Renal cortex interstitium (tissue), 11 donors: ENCODE results near the gene SPACA6. TPM values are rescaled to one million over a fixed set of nuclear protein-coding genes. Genes with fewer than 3 reads are reported as not detected.
A peak's percentile ranks its signal among the peaks of the same experiment; 100 is the strongest.

Experiments used
- DNase-seq, 11 donors: peaks; one replicate each; pipeline ENCODE4 v3.0.0-alpha.2; 2013; ENCODE audit warnings: low read depth in 9 of 11, low spot score in 4 of 11; ENCODE audit errors: extremely low read depth in 1 of 11
- polyA plus RNA-seq, 3 donors: library from polyadenylated mRNA; unstranded; fragments of 120-200 nt; gene quantifications; one replicate each; pipeline ENCODE4 v1.2.1, GENCODE V29; 2013; ENCODE audit not compliant: insufficient read length in 3 of 3

Gene SPACA6
- polyA plus RNA-seq, 3 donors, result 15.4 to 30.3 (median 18.0) TPM

DNA sequence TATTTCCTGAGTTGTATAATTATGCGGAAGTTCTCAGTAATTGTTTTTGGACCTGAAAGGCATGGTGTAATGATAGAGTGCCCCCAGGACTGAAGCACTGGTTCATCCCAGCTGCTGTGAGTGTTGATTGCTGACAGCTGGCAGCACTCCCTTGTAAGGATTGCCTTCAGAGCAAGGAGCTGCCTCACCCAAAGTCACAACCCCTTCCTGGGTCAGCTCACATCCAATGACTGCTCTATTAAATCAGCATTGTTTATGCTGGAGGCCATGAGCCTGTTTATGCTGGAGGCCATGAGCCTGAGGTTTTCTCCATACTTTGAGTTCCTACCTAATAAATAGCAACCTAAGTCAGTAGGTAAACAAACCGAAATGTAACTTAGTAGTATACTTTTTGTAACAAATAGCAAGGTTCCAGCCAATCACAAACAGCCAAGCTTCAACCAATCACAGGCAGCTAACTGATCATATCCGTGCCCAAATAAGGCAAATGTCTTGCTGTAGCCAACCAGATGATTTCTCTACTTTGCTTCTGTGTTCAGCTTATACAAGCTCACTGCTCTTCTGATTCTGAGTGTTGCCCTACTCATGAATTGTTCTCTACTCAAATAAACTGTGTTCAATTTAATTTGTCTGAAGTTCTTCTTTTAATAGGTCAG lies 11.7 kb upstream of the SPACA6 start:
- peak in 4 of 11 donors; percentile 15 to 30 (median 20) for DNase-seq

DNA sequence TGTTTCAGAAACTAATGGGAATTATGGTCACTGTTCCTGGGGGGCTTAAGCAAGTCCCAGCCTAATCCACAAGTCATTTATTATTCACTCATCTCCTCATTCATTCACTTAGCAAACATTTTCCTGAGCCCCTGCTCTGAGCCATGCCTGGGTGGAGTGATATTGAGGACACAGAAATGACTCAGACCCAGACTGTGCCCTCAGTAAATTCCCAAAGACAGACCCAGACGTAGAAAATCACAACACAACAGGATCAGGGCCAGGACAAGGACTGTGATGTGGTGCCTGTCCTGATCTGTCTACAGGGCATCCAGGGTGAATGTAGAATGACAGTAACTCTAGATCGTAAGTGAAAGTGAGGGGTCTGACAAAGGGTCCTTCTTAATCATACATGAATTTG lies 7.0 kb upstream of the SPACA6 start:
- DNase-seq, result no peak

DNA sequence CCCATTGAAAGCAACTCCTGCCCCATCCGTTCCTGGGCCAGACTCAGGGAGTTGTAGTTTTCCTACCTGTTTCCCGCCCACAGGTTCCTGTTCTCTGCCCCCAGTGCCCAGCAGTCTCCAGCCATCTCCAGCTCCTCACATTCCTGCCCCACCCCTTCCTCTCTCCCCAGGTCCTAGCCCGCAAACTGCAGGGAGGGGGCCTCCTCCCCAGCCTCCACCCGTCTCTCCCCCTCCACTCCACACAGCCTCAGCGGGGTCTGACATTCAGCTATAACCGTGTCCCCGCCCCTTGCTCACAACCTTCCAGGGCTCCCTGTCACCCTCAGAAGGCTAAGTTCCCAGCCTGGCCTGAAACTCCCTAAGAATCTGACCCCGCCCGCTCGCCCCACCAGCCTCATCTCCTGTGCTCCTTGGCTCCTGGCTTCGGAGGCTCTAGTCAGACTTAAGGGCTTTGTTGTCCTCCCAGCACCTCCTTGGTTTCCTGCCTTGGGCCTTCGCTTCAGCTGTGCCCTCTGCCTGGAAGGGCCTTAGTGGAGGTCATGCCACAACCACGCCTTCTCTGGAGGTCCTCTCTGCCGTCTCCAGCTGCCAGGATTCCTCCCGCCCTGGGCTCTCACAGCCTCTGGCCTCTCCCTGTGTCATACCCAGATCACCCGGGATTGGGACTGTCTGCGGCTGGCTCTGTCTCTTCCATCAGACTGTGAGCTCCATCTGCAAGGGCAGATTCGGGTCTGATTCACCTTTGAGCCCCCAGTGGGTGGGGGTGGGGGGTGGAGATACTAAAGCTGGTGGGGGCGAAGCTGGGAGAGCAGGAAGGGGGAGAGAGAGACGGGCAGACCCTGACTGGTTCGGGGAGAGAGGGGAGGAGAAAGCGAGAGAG lies 5.1 kb upstream of the SPACA6 start:
- peak in 4 of 11 donors; percentile 28 to 55 (median 42) for DNase-seq

DNA sequence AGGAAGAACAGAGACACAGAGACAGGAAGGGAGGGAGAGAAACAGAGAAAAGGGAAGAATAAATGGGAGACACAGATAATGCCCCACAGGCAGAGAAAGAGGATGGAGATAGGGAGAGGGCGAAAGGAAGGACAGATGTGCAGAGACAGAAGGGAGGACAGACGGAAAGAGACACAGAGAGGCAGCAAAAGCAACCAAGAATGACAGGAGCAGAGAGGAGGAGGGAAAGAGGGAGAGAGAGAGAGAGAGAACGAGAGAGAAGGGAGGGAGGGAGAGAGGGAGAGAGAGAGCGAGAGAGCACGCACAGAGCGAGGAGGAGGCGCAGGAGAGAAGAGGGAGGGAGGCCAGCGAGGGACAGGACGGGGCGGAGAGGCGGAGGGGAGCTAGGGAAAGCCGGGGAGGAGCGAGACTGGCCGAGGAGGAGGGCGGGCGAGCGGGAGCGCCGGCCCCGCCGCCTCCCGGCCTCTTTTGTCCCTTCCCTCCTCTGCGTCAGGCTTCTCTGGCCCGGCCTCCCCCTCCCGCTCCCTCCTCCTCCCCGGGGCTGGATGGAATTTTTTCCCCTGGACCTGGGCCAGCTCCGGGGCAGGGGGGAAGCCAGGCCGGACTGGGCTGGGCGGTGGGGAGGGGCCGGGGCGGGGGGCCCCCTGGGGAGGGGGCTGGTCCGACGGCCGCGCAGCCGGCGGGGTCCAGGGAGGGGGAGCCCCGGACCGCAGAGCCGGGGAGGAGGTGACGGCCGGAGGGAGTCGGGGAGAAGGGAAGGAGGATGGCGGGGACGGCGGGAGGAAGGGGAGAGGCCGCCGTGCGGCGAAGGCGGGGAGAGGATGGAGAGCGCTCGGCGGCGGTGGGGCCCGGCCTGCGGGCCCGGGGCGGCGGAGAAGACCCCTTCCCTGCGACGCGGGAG lies 4.2 kb upstream of the SPACA6 start:
- peak in 10 of 11 donors; percentile 85 to 96 (median 94) for DNase-seq

DNA sequence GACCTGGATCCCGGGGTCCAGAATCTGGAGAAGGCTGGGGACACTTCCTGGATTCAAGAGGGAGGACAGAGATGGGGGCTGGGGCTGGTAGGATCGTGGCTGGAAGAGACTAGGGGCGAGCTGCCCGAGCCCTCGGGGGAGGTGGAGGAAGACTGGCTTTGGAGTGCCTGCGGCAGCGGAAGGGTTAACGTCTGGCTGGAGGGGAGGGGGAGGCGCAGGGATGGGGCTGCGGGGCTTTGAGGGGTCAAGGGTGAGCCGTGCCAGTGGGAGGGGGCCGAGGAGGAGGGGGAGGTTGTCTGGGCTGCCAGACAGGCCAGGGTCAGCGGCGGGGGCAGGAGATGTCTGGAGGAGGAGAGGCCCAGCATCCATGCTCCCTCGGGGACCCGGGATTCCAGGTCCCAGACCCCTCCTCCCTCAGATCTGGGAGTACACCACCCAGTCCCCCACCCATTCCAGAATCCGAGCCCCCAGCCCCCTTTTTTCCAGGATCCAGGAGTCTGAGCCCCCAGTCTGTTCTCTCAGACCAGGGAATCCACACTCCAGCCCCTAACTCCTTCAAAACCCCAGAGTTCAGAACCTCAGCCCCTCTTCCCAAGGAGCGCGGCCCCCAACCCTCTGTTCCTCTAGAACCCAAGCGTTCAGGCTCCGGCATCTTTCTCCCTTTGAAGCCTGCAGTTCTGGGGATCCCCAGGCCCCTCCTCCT lies 3.2 kb upstream of the SPACA6 start:
- DNase-seq, result peak in 6 of 11 donors; percentile 53 to 75 (median 71)

DNA sequence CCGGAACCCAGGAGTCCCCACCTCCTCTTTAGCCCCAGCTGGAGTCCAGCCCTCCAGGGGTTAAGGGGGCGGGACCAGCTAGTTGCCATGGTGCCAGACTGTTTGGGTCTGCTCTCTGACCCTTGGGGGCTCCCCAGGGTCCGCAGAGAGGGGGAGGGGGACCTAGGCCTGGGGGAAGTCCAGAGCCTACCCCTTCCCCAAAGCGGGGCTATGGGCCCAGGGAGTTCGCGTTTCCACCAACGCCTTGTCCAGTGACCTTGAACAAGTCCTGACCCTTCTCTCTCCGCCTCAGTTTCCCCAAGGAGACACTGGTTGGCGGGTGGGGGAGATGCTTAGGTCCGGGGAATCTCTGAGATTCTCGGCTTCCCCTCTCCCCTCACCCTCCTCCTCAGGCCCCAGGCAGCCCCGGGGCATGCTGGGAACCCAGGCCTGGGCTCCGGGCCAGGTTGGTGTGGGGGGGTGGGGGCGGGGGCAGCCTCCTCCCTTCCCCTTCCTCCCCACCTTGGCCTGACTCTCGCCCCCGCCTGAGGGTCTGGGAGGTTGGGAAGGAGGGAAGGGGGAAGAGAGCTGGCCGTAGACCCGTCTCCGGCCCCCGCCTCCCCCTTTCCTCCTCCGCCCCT lies 2.6 kb upstream of the SPACA6 start:
- DNase-seq, result peak in 8 of 11 donors; percentile 71 to 92 (median 84)

DNA sequence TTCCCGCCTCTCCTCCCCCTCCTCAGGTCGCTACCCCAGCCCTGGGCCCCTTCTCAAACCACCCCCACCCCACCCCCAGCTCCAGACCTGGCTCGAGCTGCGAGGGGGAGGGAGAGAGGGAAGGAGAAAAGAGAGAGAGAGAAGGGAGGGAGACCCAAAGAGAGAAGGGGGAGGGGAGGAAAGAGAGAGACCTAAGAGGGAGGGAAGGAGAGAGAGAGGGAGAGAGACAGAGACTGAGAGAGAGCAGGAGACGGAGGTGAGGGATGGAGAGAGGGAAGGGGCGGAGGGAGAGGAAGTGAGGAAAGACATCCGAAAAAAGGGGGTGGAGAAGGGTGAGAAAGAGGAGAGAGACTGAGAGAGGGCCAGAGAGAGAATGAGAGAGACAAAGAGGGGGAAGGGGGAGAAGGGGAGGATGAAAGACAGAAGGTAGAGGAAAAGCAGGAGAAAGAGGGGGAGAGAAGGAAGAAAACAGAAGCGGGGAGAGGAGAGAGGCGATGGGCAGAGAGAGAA lies 2.0 kb upstream of the SPACA6 start:
- peak in 1 of 11 donors; percentile 44 for DNase-seq

DNA sequence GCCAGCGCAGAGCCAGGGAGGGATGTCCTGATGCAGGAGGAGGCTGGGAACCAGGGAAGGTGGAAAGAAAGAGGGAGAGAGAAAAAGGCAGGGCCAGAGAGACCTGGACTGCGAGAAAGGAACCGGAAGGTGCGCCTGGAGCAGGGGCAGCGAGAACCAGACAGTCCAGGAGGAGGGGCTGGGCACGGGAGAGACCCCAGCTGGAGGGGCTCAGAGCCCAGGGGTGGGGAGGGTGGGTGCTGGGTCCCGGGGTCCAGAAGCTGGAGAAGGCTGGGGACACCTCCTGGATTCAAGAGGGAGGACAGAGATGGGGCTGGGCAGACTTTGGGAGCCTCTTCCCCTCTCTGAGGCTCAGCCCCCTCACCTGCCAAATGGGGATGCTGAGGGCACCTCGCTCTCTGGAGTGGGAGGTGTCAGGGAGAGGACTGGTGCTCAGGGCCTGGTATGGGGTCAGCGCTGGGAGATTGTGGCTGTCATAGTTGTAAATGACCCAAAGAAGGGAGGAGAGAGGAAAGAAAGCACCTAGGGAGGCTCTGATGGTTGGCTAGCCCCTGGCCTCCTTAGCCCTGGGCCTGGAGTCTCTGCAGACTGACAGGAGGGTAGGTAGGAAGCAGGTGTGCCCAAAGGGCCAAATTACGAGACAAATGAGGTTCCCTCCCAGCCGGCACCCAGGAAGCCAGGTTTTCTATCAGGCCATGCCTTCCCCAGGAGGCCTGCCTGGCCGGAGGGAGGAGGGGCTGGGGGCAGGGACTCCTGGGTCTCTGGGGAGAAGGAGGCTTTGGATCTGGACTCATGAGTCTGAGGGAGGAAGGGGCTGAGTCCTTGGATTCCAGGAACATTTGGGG lies 1.3 kb upstream of the SPACA6 start:
- no peak for DNase-seq

DNA sequence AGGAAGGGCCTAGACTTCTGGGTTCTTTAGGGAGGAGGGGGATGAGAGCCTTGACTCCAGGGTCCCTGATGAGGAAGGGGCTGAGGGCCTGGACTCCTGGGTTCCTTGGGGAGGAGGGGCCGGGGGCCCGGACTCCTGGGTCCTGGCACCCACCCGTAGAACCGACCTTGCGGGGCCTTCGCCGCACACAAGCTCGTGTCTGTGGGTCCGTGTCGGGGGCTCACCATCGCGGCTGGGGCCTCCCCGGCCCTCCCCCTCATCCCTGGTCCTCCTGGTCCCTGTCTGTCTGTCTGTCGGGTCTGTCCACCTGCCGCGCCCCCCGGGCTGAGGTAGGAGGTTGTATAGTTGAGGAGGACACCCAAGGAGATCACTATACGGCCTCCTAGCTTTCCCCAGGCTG lies 662 bp upstream of the SPACA6 start:
- DNase-seq, result no peak

DNA sequence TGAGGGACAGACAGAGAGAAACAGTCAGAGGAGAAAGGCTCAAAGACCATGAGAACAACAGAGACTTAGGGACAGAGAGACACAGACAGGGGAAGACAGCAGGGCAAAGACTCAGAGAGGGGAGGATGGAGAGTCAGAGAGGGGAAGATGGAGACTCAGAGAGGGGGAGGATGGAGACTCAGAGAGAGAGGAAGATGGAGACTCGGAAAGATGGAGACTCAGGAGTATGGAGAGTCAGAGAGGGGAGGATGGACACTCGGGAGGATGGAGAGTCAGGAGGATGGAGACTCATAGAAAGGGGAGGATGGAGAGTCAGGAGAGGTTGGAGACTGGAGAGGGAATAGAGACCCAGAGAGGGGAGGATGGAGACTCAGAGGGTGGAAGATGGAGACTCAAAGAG lies 689 bp downstream of the SPACA6 start:
- DNase-seq, result no peak

DNA sequence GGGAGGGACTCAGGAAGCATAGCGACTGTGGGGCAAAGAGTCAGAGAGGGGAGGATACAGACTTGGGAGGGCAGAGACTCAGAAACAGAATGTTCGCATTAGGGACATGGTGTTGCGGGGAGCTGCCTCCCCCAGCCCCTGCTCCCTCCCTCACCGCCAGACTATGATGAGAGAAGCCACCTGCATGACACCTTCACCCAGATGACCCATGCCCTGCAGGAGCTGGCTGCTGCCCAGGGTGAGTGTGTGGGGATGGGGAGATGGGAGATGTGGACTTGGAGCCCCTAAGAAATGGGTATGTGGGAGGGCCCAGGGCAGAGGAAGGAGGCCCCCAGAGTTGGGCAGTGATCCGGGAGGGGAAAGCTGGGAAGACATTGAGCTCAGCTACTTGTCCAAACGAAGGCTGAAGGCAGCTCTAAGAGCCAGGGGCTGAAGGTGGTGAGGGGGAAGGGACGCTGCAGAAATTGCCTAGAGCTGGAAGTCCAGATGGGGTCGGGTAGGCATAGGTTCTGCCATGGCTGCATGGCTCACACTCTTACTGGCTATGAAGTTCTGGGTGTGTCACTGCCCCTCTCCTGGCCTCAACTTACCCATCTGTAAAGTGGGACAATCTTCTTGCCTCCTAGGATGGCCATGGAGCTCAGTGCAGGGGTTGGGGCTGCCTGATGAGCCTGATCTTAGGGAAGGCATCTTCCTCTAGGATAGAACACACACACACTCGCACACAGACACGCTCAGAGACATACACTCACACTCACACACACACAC lies 1.4 kb downstream of the SPACA6 start:
- DNase-seq, result no peak

DNA sequence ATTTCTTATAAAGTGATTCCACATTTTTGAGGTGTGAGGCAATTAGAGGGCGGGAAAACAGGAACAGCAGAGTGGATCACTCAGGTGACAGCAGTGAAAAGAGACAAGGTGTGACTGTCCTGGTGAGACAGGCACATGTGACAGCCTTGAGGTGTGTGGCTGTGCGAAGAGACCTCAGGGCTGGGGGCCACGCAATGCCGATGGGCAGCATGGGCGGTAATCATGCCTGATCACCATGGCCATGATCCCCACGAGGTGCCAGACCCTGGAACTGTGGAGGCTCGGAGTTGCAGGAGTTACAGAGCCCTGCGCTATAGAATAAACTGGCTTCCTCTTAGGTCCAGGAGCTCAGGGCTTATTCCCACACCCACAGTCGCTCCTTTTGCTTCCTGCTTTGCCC lies 2.0 kb downstream of the SPACA6 start:
- no peak for DNase-seq

DNA sequence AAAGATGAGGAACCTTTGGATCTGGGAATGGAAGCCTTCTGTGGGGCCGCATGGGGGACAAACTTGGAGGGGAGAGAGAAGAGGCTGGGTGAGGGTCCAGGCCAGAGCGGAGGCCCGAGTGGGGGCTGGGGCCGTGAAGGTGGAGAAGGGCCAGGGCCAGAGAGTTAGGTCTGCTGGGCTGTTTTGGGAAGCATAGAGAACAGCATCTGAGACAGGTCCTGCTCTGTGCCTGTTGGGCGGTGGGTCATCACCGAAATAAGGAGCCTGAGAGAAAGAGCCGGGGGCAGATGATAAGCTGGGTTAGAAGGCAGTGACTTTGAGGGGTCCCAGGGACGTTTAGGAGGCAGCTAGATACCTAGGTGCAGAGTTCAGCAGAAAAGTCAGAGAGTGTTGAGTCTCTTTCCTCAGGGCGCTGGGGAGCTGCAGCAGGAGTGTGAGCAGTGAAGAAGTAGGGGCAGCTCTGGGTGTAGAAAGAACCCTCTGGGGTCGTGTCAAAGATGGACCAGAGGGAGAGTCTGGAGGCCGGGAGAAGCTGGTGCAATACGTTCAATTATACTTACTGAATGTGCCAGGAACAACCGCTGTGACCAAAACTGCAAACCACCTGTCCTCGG lies 2.7 kb downstream of the SPACA6 start:
- no peak for DNase-seq

DNA sequence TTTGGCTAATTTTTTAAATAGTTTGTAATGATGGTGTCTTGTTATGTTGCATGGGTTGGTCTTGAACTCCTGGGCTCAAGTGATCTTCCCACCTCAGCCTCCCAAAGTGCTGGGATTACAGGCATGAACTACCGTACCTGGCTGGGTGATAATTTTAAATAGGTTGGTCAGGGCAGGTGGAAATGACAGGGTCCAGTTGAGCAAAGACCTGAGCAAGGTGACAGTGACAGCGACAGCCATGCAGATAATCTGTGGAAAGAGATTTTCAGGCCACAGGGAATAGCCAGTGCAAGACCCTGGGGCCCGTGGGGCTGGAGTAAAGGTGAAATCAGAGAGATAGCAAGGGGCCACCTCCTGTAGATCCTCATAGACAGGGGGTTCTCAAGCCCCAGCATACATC lies 3.5 kb downstream of the SPACA6 start:
- no peak for DNase-seq

DNA sequence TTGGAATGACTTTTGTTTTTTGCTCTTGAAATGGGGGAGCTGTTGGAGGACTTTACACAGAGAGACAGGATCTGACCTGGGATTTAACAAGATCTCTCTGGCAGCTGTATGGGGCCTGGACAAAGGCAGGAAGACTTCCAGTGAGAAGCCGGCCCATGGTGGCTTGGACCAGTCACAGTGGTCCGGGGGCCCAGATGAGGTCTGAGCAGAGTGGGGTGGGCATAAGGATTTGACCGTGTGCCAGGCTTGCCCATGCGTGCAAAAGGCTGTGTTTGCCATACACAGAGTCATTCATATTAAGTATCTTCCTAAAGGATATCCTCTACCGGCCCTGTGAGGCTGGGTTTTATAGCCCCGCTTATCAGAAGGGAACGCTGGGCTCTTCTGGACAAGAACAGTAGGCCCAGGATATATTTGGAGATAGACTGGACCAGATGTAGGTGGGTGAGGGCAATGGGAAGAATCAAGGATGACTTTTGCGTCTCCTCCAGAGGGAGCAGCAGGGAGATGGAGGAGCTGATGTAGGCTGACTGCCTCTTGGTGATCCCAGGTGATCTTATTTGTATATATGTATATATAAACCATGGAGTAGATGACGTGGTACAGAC lies 4.1 kb downstream of the SPACA6 start:
- no peak for DNase-seq

DNA sequence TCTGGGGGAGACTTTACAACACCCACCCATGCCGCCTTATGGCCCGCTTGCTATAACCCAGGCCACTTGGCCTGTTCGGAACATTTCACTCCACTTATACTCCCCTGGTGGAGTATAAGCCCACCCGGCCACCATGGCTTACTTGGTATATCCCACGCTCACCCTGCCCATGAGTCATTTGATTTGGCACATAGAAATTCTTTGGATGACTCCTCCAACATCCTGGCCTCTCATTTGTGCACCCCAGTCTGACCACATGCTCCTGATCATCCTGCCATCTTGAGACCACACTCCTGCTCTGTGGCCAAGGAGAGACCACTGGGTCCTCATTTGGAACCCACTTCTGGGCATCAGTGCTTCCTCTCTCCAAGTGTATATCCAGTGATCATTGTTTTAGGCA lies 5.2 kb downstream of the SPACA6 start:
- no peak for DNase-seq
